ENCODE measurements around the gene OR2K2.
"Not testable (repeated sequence)": the region's sequence is repeated elsewhere in the genome, so short reads cannot be mapped to it uniquely, and the experiment has no call there.

OR2K2 gene, protein sequence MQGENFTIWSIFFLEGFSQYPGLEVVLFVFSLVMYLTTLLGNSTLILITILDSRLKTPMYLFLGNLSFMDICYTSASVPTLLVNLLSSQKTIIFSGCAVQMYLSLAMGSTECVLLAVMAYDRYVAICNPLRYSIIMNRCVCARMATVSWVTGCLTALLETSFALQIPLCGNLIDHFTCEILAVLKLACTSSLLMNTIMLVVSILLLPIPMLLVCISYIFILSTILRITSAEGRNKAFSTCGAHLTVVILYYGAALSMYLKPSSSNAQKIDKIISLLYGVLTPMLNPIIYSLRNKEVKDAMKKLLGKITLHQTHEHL

DNA sequence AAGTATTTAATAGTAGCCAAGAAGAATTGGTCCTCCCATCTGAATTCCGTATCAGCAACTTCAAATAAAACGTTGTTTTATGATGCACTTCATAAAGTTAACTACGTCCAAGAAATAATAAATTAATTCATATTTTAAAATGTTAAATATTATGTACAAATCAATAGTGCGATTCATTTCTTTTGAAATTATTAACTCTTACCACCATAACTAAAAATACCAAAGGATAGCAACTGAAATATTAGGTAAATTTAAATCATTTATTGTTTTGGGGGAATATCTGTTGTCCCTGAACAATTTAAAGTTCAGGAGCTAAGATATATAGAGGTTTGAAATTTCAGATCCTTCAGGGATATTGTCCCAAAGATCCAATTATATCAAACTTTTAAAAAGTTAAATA is at the start of gene OR2K2:
Gene OR2K2, minus strand, starts transcription at position 101 of the 400 bp plus-strand sequence. CDS start 1,791 bp downstream, outside the sequence.
- no peak for DNase-seq

DNA sequence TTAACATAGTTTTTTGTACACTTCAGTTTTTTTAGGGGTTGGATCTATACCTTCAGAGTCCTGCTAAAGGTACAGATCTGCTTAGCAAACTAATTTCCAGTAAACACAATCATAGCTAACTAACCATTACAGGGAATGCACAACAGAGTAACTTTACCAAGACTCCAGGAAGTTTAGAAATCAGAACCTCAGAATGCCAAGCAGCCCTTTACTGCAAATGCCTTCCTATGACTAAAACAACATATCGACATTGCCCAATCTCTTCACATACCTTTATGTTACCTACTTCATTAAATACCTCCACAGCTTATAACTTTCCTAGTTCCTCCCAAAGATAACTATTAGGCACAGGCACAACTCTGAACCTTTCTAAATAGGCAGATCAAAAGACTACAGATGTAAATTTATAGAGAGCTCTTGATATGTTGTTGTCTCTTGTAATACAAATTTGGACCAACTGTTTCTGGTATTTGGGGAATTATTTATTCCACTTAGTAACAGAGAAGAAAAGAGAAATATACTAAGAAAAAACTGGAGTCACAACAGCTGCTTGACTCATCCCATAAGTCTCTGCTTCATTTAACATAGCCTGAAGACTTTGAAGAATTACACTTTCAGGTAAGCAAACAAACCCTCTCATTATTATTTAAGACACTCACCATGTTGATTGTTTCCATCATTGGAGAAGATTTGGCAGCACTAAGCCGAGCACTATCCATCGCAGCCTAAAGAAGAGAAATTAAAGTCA is 46.0 kb upstream of the OR2K2 start:
- DNase-seq = no peak

DNA sequence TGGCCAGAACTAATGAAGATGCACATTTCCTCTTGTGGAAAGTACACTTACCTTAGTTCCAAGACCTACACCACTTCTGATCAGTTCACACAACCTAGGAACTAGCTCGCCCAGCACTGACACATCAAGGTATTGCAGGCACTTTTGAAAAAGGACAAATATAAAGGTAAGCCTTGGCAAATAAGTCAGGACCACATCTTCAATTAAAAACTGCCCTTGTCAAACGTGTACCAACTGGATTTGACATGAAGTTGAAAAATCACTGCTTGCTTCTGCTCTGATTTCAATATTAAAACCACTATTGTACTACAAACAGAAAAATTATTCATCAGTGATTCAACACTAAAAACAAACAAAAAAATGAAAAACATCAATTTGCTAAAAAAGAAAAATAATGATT is 45.0 kb upstream of the OR2K2 start:
- no peak for DNase-seq

DNA sequence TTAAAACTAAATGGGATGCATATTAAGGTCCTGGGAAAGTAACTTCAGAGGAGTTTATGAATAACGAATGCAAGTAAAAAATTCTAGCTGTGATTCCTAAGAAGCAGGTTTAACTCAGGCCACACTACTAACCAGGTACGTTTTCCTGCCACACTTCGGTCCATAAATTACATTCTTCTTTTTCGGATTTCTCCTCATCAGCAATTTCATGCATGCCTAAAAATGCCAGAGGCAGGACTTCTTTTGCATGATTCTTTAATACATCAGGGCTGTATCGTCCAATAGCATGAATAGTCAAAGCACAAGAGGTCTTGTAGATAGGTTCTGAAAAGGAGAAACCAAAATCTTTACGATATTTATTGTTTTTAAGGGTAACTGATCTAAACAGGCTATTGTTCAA is 42.3 kb upstream of the OR2K2 start:
- no peak for DNase-seq

DNA sequence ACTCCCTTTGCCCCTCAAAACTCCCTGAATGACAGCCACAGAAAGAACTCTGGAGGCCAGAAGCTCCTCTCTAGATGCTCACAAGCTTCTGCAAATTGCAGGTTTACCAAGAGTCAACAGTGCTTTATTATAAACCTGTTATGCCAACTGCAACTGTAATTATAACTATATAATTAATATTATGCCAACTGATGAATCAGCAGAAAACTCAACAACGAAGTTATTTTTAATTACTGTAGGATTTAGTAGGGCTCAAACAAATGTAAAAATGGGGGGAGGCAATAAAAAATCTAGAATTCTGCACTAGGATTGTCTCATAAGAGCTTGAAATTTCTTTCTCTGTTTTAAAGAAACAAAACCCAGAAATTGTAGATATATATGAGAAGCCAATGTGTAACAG is 37.0 kb upstream of the OR2K2 start:
- no peak for DNase-seq

DNA sequence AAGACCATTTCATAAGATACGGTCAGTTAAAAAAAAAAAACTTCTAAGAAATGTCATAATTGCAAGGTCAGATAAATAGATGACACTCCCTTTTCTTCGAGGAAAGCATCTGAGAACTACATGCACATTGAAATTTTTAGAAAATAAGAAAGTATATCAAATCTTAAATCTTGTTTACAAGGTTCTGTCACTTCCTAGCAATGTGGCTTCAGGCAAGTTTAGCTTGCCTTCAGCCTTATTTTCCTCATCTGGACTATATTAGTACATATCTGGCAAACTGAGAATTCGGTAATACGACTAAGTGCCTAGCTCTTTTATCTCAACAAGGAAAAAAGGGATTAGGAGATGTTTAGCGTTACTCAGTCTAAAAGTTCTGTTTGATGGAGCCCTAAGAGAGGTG is 32.5 kb upstream of the OR2K2 start:
- DNase-seq = no peak

DNA sequence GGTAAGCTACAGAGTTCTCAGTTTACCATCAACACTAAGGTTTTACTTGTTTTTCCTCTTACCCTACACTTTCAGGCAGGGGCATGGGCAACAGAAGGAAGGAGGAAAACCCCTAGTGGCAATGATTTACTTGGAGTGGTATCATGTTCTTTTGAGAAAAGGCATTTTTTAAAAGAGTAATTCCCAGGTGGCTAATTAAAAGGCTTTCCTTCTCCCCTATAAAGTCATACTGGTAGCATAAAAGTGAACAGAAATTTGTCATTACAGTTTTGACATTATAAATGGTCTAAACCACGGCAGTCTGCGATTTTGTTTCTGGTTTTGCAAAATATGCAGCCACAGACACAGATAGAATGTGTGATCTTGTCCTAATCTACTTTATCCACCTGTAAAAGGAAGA is 30.9 kb upstream of the OR2K2 start:
- DNase-seq = no peak

DNA sequence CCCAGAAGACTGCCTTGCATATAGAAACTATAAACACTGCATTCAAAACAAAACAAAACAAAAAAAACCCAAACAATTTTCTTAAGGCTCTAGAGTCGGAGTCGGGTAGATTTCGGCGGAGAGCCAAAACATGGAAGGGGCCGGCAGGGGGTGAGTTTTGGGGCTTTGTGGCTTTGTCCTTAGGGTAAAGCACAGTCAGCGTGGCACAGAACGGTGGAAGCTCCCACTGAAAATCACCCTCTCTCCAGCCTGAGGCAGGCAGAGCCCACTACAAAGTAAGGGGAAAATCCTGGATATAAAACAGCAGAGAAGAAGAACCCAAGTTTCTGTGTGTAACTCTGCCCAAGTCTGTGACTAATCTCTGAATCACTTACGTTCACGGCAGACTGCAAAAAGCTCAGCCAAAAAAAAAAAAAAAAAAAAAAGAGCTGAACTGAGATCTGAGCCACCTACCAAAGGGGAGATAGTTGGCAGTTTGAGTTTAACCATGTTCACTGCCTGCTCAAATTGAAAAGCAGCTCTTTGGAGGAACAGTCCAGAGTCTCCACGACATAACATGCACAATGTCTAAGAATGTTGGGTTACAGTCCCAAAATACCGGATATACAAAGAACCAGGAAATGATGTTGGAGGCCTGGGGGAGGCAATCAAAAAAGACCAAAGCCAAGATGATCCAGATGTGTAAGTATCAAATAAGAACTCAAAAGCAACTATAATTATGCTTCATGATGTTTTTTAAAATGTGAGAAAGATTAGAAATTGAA is 26.6 kb upstream of the OR2K2 start:
- DNase-seq = no peak

DNA sequence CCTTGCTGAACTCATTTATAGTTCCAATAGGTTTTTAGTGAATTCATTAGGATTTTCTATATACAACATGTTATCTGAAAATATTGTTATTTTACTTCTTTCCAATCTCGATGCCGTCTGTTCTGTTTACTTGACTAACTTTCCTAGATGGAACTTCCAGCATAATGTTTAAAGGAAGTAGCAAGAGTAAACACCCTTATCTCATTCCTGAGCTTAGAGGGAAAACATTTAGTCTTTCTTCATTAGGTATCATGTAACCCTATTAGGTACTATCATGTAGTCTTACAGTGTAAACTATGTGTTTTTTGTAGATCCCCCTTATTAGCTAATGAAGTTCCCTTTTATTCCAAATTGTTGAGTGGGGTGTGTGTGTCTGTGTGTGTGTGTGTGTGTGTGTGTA is 22.5 kb upstream of the OR2K2 start:
- DNase-seq = no peak

DNA sequence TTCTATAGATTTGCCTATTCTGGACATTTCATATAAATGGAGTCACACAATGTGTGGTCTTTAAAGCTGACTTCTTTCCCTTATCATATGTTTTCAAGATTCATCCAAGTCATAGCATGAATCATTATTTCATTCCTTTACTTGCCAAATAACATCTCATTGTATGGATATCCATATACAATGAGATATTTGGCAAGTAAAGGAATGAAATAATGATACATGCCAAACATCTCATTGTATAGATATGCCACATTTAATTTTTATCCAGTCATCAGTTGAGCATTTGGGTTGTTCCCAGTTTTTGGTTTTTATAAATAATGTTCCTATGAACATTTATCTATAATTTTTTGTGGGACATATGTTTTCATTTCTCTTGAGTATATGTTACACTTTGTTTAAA is 20.5 kb upstream of the OR2K2 start:
- DNase-seq = no peak

DNA sequence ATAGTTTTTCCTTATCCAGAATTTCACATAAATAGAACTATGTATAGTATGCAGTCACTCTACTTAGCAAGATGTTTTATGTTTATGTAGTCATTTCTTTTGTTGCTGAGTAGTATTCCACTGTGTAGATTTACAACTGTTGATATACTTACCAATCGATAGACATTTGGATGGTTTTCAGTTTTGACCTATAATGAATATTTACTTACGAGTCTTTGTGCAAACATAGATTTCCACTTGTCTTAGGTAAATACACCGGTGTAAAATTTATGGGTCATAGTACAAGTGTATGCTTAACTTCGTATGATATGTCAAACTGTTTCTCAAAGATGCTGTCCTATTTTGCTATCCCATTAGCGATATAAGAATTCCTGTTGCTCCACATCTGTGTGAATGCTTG is 19.7 kb upstream of the OR2K2 start:
- DNase-seq = no peak

DNA sequence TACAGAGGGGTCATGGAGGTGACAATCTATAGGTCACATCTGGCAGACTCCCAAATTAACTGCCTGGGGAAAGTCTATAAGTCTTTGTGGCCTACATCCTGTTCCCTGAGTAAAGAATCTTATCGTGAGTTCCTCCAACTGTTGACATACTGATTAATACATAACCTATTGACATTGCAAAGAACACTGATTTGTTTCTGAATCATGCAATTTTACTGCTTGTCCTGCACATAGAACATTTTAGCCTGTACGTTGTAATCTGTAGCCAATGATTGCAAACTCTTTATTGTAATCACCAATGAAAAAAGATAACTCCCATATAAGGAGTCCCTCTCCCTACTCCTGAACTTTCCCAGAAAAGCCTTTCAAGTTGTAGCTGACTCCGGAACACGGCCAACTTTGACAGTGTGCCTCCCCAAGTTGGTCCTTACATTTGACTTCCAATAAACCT is 18.8 kb upstream of the OR2K2 start:
- DNase-seq = no peak

DNA sequence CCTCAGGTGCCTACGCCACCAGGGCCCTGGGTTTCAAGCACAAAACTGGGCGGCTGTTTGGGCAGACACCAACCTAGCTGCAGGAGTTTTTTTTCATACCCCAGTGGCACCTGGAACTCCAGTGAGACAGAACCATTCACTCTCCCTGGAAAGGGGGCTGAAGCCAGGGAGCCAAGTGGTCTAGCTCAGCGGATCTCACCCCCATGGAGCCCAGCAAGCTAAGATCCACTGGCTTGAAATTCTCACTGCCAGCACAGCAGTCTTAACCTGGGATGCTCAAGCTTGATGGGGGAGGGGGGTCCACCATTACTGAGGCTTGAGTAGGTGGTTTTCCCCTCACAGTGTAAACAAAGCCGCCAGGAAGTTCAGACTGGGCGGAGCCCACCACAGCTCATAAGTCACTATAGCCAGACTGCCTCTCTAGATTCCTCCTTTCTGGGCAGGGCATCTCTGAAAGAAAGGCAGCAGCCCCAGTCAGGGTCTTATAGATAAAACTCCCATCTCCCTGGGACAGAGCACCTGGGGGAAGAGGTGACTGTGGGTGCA is 4.4 kb upstream of the OR2K2 start:
- DNase-seq = not testable (repeated sequence)

DNA sequence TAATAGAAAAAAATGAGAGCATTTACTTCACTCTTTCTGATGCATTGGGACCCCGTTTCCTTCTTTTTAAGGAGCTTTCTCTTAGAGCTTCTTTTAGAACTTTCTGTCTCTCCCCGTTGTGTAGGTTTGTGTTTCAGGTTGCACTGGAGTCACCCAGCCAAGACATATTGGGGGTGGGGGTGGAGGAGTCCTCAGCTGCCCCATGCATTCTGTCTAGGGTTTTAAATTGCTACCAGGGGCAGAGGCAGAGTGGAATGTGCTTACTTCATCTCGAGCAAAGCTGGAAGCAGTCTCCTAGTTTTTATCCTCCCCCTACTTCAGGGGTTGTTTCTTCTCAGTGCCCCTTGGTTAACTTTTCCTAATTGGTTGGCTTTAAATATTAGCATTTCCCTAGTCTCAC is 9.4 kb downstream of the OR2K2 start:
- no peak for DNase-seq

DNA sequence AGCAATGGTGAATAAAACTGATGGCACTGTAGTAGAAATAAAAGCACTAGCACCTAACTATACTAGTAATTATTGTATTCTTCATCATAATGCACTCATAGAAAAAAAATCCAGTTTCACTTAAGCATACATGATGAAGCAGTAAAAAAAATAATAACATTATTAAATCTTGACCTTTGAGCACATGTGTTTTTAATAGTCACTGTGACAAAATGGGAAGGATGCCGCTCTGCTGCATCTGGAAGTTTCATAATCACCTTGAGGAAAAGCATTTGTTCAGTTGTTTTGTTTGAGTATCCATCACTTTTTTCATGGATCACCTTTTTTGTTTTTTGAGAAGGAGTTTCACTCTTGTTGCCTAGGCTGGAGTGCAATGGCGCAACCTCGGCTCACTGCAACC is 13.2 kb downstream of the OR2K2 start:
- no peak for DNase-seq

DNA sequence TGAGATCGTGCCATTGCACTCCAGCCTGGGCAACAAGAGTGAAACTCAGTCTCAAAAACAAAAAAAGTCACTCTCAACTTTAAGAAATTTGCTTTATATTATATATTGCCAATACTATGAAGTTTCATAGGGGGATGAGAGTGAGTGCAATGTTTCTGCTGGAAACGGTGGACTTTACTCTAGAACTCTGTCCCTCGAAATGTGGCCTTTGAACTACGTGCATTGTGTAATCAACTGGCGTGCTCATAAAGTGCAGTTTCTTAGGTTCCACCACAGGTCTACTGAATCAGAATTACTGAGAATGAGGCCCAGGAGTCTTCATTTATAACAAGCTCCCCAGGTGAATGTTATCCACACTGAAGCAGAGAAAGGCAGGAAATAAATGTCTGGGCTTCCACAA is 24.1 kb downstream of the OR2K2 start:
- DNase-seq = no peak

DNA sequence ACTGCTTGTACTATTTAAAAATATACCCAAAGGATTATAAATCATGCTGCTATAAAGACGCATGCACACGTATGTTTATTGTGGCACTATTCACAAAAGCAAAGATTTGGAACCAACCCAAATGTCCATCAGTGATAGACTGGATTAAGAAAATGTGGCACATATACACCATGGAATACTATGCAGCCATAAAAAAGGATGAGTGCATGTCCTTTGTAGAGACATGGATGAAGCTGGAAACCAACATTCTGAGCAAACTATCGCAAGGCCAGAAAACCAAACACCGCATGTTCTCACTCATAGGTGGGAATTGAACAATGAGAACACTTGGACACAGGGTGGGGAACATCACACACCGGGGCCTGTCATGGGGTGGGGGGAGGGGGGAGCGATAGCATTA is 26.0 kb downstream of the OR2K2 start:
- DNase-seq = not testable (repeated sequence)

DNA sequence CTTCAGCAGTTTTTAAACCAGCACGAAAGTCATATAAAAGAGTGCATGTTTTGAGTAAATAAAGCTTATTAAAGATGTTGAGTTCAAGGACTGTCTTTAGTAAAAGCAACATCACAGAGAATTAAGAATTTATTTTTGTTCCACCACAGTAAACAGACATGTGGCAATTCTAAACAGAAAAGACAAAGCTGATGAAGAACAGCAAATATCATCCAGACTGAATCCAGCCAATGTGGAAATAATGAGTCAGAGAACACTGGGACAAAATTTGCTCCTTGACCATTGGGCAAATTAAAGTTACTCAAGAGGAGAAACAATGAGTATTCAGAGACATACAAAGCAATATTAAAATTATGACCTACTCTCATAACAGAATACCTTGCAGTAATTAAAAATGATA is 28.8 kb downstream of the OR2K2 start:
- no peak for DNase-seq

DNA sequence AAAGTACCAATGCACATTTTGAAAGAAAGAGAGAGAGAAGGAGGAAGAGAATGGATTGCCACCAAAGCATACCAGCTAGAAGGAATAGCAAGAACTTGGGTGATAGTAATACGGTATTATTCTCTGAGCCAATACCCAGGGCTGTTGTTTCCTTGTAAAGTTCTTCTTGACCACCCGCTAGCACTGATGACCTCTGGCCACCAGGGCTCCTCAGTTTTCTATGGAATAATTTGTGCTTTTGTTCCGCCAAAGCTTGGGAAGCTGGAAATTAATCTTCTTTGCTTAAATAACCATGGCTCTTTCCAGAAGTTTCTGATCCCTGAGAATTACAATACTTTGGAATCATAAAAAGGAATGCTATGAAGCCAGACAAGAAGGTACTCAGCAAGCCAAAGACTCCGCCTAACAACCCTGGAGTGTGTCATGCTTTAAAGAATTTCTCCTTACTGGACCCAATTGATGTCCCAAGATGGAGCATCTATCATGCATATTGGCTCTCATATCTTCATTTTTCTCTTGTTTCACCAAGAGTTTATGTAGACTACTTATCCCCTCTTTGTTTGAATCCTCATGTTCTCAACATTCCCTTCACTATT is 29.8 kb downstream of the OR2K2 start:
- no peak for DNase-seq

DNA sequence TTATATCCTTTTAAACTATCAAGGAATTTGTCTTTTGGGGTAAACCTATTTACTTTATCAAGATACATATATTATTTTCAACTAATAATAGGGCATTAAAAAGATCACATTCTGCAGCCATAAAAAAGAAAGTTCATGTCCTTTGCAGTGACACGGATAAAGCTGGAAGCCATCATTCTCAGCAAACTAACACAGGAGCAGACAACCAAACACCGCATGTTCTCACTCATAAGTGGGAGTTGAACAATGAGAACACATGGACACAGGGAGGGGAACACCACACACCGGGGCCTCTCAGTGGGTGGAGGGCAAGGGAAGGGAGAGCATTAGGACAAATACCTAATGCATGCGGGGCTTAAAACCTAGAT is 30.4 kb downstream of the OR2K2 start:
- not testable (repeated sequence) for DNase-seq

DNA sequence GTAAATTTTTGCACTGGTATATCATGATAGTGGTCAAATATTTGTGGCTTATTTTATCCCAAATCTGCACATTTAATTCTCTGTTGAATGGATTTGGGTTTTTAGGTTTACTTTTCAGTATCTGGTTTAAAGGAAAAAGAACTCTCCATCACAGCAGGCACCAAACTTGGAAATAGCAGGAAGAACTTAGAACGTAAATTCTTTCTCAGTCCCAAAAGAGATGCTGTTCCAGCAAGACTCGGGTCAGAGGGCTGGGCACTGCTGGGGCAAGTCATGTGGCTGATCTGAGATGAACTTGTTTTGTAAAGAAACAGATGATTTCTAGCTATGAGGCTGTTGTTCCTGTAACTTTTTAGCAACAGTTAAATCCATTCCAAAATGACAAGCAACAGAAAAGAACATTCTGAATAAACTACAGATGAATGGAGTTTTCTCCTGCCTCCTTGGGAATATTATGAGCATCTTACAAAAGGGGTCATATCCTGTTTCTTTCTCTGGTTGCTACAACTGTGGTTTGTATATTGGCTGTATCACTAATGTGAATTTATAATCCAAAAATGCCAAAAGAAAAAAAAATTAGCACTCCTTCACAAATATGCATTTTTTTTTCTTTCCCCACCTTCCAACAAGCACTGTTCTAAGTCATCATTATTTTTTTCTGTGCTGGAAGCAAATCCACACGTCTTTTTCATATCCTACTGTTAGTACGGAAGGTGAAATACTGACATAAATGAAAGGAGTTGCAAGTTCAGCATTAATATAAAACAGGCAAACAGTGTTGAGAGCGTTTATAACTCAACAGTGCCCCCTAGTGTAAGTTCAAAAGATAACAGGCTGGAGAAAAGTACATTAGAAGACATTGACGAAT is 31.1 kb downstream of the OR2K2 start:
- DNase-seq = peak; percentile 44

DNA sequence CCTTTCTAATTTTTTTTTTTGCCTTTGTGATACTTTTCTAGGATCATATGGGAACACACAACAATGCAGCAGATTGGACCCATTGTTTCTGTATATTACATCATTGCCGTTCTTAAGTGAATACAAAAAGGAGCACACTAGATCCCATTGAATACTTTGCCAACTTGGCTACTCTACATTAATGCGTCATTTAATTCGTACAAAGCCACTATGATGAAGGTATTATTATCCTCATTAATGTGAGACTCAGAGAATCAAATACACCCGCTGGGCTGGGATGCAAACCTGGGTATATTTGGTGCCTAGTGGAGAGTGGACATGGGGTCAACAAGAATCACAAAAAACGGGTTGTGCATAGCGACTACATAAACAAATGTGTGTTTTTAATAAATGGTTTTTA is 31.9 kb downstream of the OR2K2 start:
- no peak for DNase-seq

Data from RPMI8226 (cell line).